DOHH2 (cell line): Measurements from ENCODE around the gene C13orf42.
A peak's percentile ranks its signal among the peaks of the same experiment; 100 is the strongest.
"Not testable (repeated sequence)": the region's sequence is repeated elsewhere in the genome, so short reads cannot be mapped to it uniquely, and the experiment has no call there.

Experiments
- H3F3A ChIP-seq: fragments of 200-600 bp; sonication (generic), shearing (Covaris generic); 2 replicates; pipeline ENCODE4 v1.6.0; 2016; ENCODE audit warnings: antibody characterized with exemption, mild to moderate bottlenecking; ENCODE audit not compliant: control insufficient read depth, insufficient read depth
- H3K27ac ChIP-seq: fragments of 200-600 bp; sonication (generic); 2 replicates; pipeline ENCODE4 v1.5.1; 2014; ENCODE audit warnings: low read depth, mild to moderate bottlenecking, low read length, moderate library complexity
- H3K27me3 ChIP-seq: fragments of 200-600 bp; sonication (generic); 2 replicates; pipeline ENCODE4 v1.6.1; 2014; ENCODE audit warnings: mild to moderate bottlenecking, low read length, mixed read lengths; ENCODE audit not compliant: control insufficient read depth
- H3K36me3 ChIP-seq: fragments of 200-600 bp; sonication (generic); 2 replicates; pipeline ENCODE4 v1.6.1; 2014; ENCODE audit warnings: mild to moderate bottlenecking, low read length, moderate library complexity, mixed read lengths; ENCODE audit not compliant: control insufficient read depth
- H3K4me1 ChIP-seq: fragments of 200-600 bp; sonication (generic); 2 replicates; pipeline ENCODE4 v1.6.1; 2014; ENCODE audit warnings: mild to moderate bottlenecking, low read length, mixed read lengths; ENCODE audit not compliant: control insufficient read depth
- H3K4me2 ChIP-seq: fragments of 200-600 bp; sonication (generic); 2 replicates; pipeline ENCODE4 v1.6.0; 2014; ENCODE audit warnings: mild to moderate bottlenecking, low read length, moderate library complexity
- H3K4me3 ChIP-seq: fragments of 200-600 bp; sonication (generic); 2 replicates; pipeline ENCODE4 v1.5.1; 2014; ENCODE audit warnings: mild to moderate bottlenecking, low read length, mixed read lengths
- H3K79me2 ChIP-seq: fragments of 200-600 bp; sonication (generic); 2 replicates; pipeline ENCODE4 v1.6.1; 2014; ENCODE audit warnings: mild to moderate bottlenecking, low read length, mixed read lengths; ENCODE audit not compliant: control insufficient read depth
- H3K9me2 ChIP-seq: fragments of 200-600 bp; sonication (generic); replicated peaks from 2 replicates; pipeline ENCODE4 v1.6.1; 2014; ENCODE audit warnings: mild to moderate bottlenecking, low read length, mixed read lengths; ENCODE audit not compliant: control insufficient read depth
- H3K9me3 ChIP-seq: fragments of 200-600 bp; sonication (generic); 2 replicates; pipeline ENCODE4 v1.6.1; 2014; ENCODE audit warnings: antibody characterized with exemption, low read length, mixed read lengths; ENCODE audit not compliant: control insufficient read depth, insufficient read depth
- H4K20me1 ChIP-seq: fragments of 200-600 bp; sonication (generic); 2 replicates; pipeline ENCODE4 v1.6.0; 2014; ENCODE audit warnings: low read depth, mild to moderate bottlenecking, antibody characterized with exemption, low read length, moderate library complexity; ENCODE audit not compliant: control insufficient read depth, insufficient read depth
- EZH2phosphoT487 ChIP-seq: fragments of 200-600 bp; sonication (generic); IDR thresholded peaks from 2 replicates; pipeline ENCODE4 v1.6.1; 2017; ENCODE audit warnings: borderline replicate concordance, mild to moderate bottlenecking, antibody characterized with exemption, low read length, moderate library complexity, mixed read lengths
- TF ChIP-seq, protein P1 (sequence below): fragments of 200-600 bp; sonication (generic); IDR thresholded peaks from one replicate; pipeline ENCODE4 v1.5.1; 2014; ENCODE audit warnings: antibody characterized with exemption, mild to moderate bottlenecking, low read depth, low read length; ENCODE audit not compliant: poor library complexity, severe bottlenecking

C13orf42 gene

DNA sequence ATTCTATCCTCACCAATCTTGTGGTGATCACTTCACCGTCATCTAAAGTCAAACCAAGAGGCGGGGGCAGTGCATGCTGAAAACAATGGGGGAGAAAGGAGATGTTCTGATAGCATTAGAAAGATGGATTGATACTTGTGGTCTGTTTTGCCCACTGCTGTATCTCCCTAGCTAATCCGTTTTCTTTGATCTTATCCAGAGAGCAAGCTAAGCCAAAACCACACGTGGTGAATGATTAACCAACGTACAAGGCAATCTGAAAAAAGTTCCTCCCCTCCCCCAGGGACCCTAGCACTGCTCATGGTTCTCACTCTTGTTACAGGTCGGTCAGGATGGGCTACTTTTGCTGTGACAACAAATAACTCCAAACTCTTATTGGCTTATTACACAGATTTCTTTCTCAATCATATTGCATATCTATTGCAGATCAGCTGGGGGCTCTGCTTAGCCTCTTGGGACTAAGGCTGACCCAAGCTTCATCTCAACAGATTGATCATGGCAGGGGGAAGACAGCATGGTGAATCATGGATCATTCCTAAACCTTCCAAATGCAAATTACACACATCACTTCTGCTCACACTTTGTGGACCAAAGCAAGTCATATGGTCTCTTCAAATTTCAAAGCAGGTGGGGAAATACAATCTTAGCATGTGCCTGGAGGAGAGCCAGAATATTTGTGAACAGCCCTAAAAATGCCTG is 11.9 kb upstream of the C13orf42 start:
- Histone ChIP-seq H3F3A (no peaks in the 10 kb centered on the region), H3K4me1 (peaks cover 8% of the 10 kb centered on the region), H4K20me1 (no peaks in the 10 kb centered on the region), H3K9me3 (no peaks in the 10 kb centered on the region), H3K4me2 (no peak overlapping the region), H3K27ac (no peak overlapping the region), H3K4me3 (no peak overlapping the region), H3K27me3 (peaks cover 18% of the 10 kb centered on the region), H3K9me2 (no peaks in the 10 kb centered on the region), H3K36me3 (no peaks in the 10 kb centered on the region), H3K79me2 (no peaks in the 10 kb centered on the region)
- TF ChIP-seq EZH2phosphoT487 = no peak

DNA sequence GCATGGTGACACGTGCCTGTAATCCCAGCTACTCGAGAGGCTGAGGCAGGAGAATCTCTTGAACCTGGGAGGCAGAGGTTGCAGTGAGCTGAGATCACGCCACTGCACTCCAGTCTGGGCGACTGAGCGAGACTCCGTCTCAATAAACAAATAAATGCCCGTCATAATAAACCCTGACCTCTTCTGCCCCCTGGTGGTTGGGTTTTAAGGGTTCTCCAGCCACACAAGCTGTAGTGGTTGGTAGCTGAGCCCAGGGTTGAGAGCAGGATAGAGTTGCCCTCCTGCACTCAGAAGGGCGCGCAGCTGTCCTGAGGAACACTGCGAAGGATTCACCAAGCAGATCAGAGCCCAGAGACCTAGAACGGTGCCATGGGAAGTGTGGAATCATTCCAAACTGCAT is 9.8 kb upstream of the C13orf42 start:
- TF ChIP-seq, protein P1, sequence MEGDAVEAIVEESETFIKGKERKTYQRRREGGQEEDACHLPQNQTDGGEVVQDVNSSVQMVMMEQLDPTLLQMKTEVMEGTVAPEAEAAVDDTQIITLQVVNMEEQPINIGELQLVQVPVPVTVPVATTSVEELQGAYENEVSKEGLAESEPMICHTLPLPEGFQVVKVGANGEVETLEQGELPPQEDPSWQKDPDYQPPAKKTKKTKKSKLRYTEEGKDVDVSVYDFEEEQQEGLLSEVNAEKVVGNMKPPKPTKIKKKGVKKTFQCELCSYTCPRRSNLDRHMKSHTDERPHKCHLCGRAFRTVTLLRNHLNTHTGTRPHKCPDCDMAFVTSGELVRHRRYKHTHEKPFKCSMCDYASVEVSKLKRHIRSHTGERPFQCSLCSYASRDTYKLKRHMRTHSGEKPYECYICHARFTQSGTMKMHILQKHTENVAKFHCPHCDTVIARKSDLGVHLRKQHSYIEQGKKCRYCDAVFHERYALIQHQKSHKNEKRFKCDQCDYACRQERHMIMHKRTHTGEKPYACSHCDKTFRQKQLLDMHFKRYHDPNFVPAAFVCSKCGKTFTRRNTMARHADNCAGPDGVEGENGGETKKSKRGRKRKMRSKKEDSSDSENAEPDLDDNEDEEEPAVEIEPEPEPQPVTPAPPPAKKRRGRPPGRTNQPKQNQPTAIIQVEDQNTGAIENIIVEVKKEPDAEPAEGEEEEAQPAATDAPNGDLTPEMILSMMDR = peak; percentile 67
- H3K36me3 ChIP-seq, H3K4me3 ChIP-seq, H3K79me2 ChIP-seq, H4K20me1 ChIP-seq, H3K4me2 ChIP-seq, H3K9me2 ChIP-seq, H3F3A ChIP-seq, H3K27ac ChIP-seq, H3K4me1 ChIP-seq, H3K9me3 ChIP-seq: not testable (repeated sequence)
- peaks cover 21% of the 10 kb centered on the region for H3K27me3 ChIP-seq

DNA sequence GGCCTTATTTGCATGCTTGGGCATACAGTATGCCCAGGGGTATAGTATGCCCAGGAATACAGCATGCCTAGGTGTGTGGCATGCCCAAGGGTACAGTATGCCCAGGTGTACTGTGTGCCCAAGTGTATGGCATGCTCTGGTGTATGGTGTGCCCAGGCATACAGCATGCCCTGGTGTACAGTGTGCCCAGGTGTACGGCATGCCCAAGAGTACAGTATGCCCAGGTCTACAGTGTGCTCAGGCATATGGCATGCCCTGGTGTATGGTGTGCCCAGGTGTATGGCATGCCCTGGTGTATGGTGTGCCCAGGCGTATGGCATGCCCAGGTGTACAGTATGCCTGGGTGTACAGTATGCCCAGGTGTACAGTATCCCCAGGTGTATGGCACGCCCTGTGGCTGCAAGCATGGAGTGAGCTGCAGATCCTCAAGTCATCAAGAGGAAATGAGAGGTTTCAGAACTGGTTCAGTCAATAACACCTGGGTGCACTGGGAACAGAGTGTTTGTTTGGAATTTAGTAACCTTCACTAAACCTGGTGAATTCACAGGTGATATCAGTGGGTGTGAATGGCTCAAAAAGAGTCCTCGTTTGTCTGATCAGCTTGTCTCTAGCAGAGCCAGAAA is 7.8 kb upstream of the C13orf42 start:
- no peak overlapping the region for H3K4me3 ChIP-seq
- no peaks in the 10 kb centered on the region for H3K9me2 ChIP-seq
- no peak overlapping the region for H3K4me2 ChIP-seq
- H3K4me1 ChIP-seq = no peaks in the 10 kb centered on the region
- no peaks in the 10 kb centered on the region for H4K20me1 ChIP-seq
- no peaks in the 10 kb centered on the region for H3K36me3 ChIP-seq
- peaks cover 13% of the 10 kb centered on the region for H3K27me3 ChIP-seq
- no peaks in the 10 kb centered on the region for H3K79me2 ChIP-seq
- H3K27ac ChIP-seq = no peak overlapping the region
- TF ChIP-seq EZH2phosphoT487 = no peak
- TF ChIP-seq, protein P1 = no peak
- no peaks in the 10 kb centered on the region for H3F3A ChIP-seq
- H3K9me3 ChIP-seq = no peaks in the 10 kb centered on the region

DNA sequence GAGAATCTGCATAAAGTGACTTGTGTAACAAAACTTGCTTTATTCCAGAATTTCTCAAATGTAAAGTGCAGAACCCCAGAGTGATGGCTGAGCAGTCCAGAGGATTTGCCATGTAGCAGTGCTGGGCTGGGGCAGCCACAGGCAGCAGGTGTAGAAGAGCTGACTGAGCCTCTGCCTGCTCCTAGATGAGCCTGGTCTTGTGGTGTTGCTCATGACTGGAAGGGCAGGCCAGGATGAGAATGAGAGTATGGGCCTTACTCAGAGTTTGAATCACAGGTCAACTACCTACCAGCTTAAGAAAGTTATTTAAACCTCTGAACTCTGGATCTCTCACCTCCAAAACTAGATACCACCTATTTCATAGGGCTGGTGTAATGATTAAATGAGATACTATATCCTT is 2.9 kb upstream of the C13orf42 start:
- TF ChIP-seq, protein P1 = no peak
- TF ChIP-seq EZH2phosphoT487 = no peak
- no peaks in the 10 kb centered on the region for H3K36me3 ChIP-seq
- H4K20me1 ChIP-seq = no peaks in the 10 kb centered on the region
- no peaks in the 10 kb centered on the region for H3K4me1 ChIP-seq
- H3F3A ChIP-seq = no peaks in the 10 kb centered on the region
- H3K27me3 ChIP-seq = 0 out of 2 replicates have a peak, but pooled peaks cover 5% of the 10 kb centered on the region
- H3K27ac ChIP-seq = no peak overlapping the region
- H3K9me3 ChIP-seq = no peaks in the 10 kb centered on the region
- H3K79me2 ChIP-seq = no peaks in the 10 kb centered on the region
- H3K4me3 ChIP-seq = no peak overlapping the region
- no peak overlapping the region for H3K4me2 ChIP-seq
- H3K9me2 ChIP-seq = no peaks in the 10 kb centered on the region
